ENCODE results near the gene FNDC10. TPM values are rescaled to one million over a fixed set of nuclear protein-coding genes. Genes with fewer than 3 reads are reported as not detected.

FNDC10 gene
- total and polyA plus RNA-seq, 2 donors (not counting 3 experiments of a cell fraction or from before 2014, with no cell fraction given) = 1.5 to 2.3 TPM

GRCh38 chr1:1573843-1574720, 25.9 kb downstream of the FNDC10 start:
- Histone ChIP-seq H3K9ac (replicated peaks; ENCODE audit: extremely low read depth, insufficient read depth, low read length) (peak overlapping the region; percentile 86), H3K4me1 (ENCODE audit: control insufficient read depth, extremely low read depth, insufficient read depth, low read length) (peaks cover 12% of the 10 kb centered on the region), H3K4me2 (ENCODE audit: insufficient read depth, low read length) (peak overlapping the region; percentile 98), H3K4me3 (replicated peaks in 1 of 3; ENCODE audit: insufficient read depth in 1 of 3, low read depth in 1 of 3, low read length in 3 of 3) (peak overlapping the region; percentile 32 to 97 (median 75)), H3K79me2 (ENCODE audit: control insufficient read depth, insufficient read depth, low read length) (peaks cover 52% of the 10 kb centered on the region), H3K27ac (ENCODE audit: insufficient read depth, low read depth, low read length) (peak overlapping the region; percentile 95), H3K9me3 (replicated peaks; ENCODE audit: control insufficient read depth, insufficient read depth, low read length) (no peaks in the 10 kb centered on the region), H3K36me3 (ENCODE audit: control insufficient read depth in 2 of 2, extremely low read depth in 1 of 2, insufficient read depth in 2 of 2, low read length in 2 of 2) (no peaks in the 10 kb centered on the region), H3K27me3 (ENCODE audit: control insufficient read depth in 2 of 2, insufficient read depth in 2 of 2, low read length in 2 of 2) (no peaks in the 10 kb centered on the region), H3K9me1 (replicated peaks; ENCODE audit: control insufficient read depth, extremely low read depth, insufficient read depth, low read length) (no peaks in the 10 kb centered on the region), H2AFZ (ENCODE audit: low read depth, low read length) (peak overlapping the region; percentile 80), H4K20me1 (replicated peaks; ENCODE audit: control insufficient read depth, extremely low read depth, insufficient read depth, low read length) (no peaks in the 10 kb centered on the region)
- CTCF ChIA-PET = no interaction called here
- intact Hi-C loops (cut with micrococcal nuclease) (loop anchor here (1.0 to 2.0 kb wide), 2 partner anchors 41 to 61 kb away; partner anchors contain the start of genes ATAD3A and MIB2), dilution Hi-C loops (cut with MboI; ENCODE audit: extremely low pct_ligation_motif_present, low sequenced_read_pairs) (no loop called here)
- no TSS peak for BruUV-seq (replicated peaks)
- FAIRE-seq = peak; percentile 80
- POLR2A ChIA-PET = no interaction called here
- TF ChIP-seq, protein P1, sequence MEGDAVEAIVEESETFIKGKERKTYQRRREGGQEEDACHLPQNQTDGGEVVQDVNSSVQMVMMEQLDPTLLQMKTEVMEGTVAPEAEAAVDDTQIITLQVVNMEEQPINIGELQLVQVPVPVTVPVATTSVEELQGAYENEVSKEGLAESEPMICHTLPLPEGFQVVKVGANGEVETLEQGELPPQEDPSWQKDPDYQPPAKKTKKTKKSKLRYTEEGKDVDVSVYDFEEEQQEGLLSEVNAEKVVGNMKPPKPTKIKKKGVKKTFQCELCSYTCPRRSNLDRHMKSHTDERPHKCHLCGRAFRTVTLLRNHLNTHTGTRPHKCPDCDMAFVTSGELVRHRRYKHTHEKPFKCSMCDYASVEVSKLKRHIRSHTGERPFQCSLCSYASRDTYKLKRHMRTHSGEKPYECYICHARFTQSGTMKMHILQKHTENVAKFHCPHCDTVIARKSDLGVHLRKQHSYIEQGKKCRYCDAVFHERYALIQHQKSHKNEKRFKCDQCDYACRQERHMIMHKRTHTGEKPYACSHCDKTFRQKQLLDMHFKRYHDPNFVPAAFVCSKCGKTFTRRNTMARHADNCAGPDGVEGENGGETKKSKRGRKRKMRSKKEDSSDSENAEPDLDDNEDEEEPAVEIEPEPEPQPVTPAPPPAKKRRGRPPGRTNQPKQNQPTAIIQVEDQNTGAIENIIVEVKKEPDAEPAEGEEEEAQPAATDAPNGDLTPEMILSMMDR (IDR thresholded peaks at IDR 0.05; ENCODE audit: extremely low read depth in 1 of 2, insufficient read depth in 1 of 2, low read depth in 1 of 2, low read length in 2 of 2) = peak in 1 of 2 donors; percentile 9
- TF ChIP-seq POLR2AphosphoS5 (IDR thresholded peaks at IDR 0.05; ENCODE audit: insufficient read depth, low read depth, low read length) = no peak
- DNase-seq (ENCODE audit: low read depth, low spot score) = peak; percentile 68

DNA sequence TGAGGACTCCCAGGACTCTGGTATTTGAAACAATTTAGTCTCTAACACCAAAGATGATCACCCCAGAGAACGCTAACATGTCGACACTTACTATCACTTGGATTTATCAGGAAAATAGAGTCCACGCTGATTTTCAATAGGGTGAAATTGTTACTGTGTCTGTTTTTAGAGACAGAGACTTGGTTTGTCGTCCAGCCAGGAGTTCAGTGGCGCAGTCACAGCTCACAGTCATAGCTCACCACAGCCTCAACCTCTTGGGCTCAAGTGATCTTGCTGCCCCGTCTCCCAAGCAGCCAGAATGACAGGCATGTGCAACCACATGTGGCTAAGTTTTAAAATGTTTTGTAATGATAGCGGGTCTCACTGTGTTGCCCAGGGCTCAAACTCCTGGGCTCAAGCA, 30.6 kb downstream of the FNDC10 start:
- Histone ChIP-seq H3K27ac (ENCODE audit: insufficient read depth, low read depth, low read length) (no peak overlapping the region), H3K27me3 (ENCODE audit: control insufficient read depth in 2 of 2, insufficient read depth in 2 of 2, low read length in 2 of 2) (no peaks in the 10 kb centered on the region), H2AFZ (ENCODE audit: low read depth, low read length) (no peak overlapping the region), H3K4me1 (ENCODE audit: control insufficient read depth, extremely low read depth, insufficient read depth, low read length) (peaks cover 15% of the 10 kb centered on the region), H3K9ac (replicated peaks; ENCODE audit: extremely low read depth, insufficient read depth, low read length) (no peak overlapping the region), H3K4me2 (ENCODE audit: insufficient read depth, low read length) (no peak overlapping the region), H3K79me2 (ENCODE audit: control insufficient read depth, insufficient read depth, low read length) (peaks cover 97% of the 10 kb centered on the region), H3K4me3 (replicated peaks in 1 of 3; ENCODE audit: insufficient read depth in 1 of 3, low read depth in 1 of 3, low read length in 3 of 3) (no peak overlapping the region), H3K36me3 (ENCODE audit: control insufficient read depth in 2 of 2, extremely low read depth in 1 of 2, insufficient read depth in 2 of 2, low read length in 2 of 2) (peaks cover 3 to 4% of the 10 kb centered on the region in 2 experiments), H3K9me3 (replicated peaks; ENCODE audit: control insufficient read depth, insufficient read depth, low read length) (no peaks in the 10 kb centered on the region), H4K20me1 (replicated peaks; ENCODE audit: control insufficient read depth, extremely low read depth, insufficient read depth, low read length) (peaks cover 4% of the 10 kb centered on the region), H3K9me1 (replicated peaks; ENCODE audit: control insufficient read depth, extremely low read depth, insufficient read depth, low read length) (no peaks in the 10 kb centered on the region)
- FAIRE-seq (no peak), DNase-seq (ENCODE audit: low read depth, low spot score) (no peak)
- TF ChIP-seq MAX (IDR thresholded peaks at IDR 0.05; ENCODE audit: insufficient read depth, insufficient read length) = no peak
- TF ChIP-seq EZH2 (IDR thresholded peaks at IDR 0.05; ENCODE audit: borderline replicate concordance, low read depth, low read length, severe bottlenecking) = no peak
- no peak for TF ChIP-seq POLR2A (IDR thresholded peaks at IDR 0.05; ENCODE audit: low read depth, low read length)
- TF ChIP-seq FOS (IDR thresholded peaks at IDR 0.05; ENCODE audit: borderline replicate concordance, insufficient read depth, low read length) = no peak
- no peak for TF ChIP-seq POLR2AphosphoS5 (IDR thresholded peaks at IDR 0.05; ENCODE audit: insufficient read depth, low read depth, low read length)
- dilution Hi-C loops (cut with MboI; ENCODE audit: extremely low pct_ligation_motif_present, low sequenced_read_pairs) = no loop called here
- ChIA-PET CTCF (no interaction called here), POLR2A (no interaction called here)
- intact Hi-C loops (cut with micrococcal nuclease) = no loop called here
- no TSS peak for BruUV-seq (replicated peaks)

All from endothelial cell of umbilical vein (primary cell).